ENCODE data around the gene MTO1.

Gene MTO1

GRCh38 chr6:73534628-73535027 is 73.1 kb downstream of the MTO1 start:
- ChIA-PET CTCF (no interaction called here), POLR2A (no interaction called here)

GRCh38 chr6:73537677-73538076 is 76.1 kb downstream of the MTO1 start:
- H3K9me3 ChIP-seq (ENCODE audit: control insufficient read depth, insufficient read depth, low read depth, low read length), result no peaks in the 10 kb centered on the region
- ChIA-PET POLR2A (interaction anchor here (1.0 to 2.3 kb wide), 2 partner anchors 16 to 24 kb away, joined by 5 to 9 read pairs; partner anchors contain the start of gene EEF1A1), CTCF (no interaction called here)
- TF ChIP-seq ZNF518A (tag by site-specific recombination; conservative IDR thresholded peaks at IDR 0.05; ENCODE audit: low read depth) (no peak), OSR2 (tag by site-specific recombination; IDR thresholded peaks at IDR 0.05) (no peak), ZNF133 (tag by site-specific recombination; IDR thresholded peaks at IDR 0.05) (no peak), ZNF621 (tag by site-specific recombination; IDR thresholded peaks at IDR 0.05) (no peak), ZNF394 (tag by site-specific recombination; IDR thresholded peaks at IDR 0.05; ENCODE audit: borderline replicate concordance) (no peak), ZNF785 (tag by site-specific recombination; IDR thresholded peaks at IDR 0.05) (no peak), ZNF514 (tag by site-specific recombination; IDR thresholded peaks at IDR 0.05) (no peak), ZNF302 (tag by site-specific recombination; IDR thresholded peaks at IDR 0.05; ENCODE audit: low read depth) (no peak), ZBTB6 (tag by site-specific recombination; IDR thresholded peaks at IDR 0.05) (no peak), BCL6B (tag by site-specific recombination; IDR thresholded peaks at IDR 0.05) (no peak), ZNF76 (tag by site-specific recombination; IDR thresholded peaks at IDR 0.05; ENCODE audit: borderline replicate concordance, low read depth) (no peak), ZNF692 (tag by site-specific recombination; IDR thresholded peaks at IDR 0.05) (no peak), ZBTB48 (tag by site-specific recombination; IDR thresholded peaks at IDR 0.05) (no peak), HIC1 (tag by site-specific recombination; IDR thresholded peaks at IDR 0.05) (no peak), ZBTB17 (tag by site-specific recombination; IDR thresholded peaks at IDR 0.05) (no peak), ZNF596 (tag by site-specific recombination; IDR thresholded peaks at IDR 0.05) (no peak), ZBTB7A (tag by site-specific recombination; IDR thresholded peaks at IDR 0.05; ENCODE audit: low read depth) (no peak), ZNF248 (tag by site-specific recombination; IDR thresholded peaks at IDR 0.05) (no peak), ZSCAN30 (tag by site-specific recombination; IDR thresholded peaks at IDR 0.05) (no peak), ZBTB8A (tag by site-specific recombination; IDR thresholded peaks at IDR 0.05) (no peak)
- H3K27ac ChIP-seq (ENCODE audit: extremely low read depth, low read depth, low read length), result no peak overlapping the region
- H3K4me1 ChIP-seq (ENCODE audit: control insufficient read depth, insufficient read depth, low read length), result no peaks in the 10 kb centered on the region
- no peaks in the 10 kb centered on the region for H3K36me3 ChIP-seq (ENCODE audit: control insufficient read depth in 2 of 2, insufficient read depth in 1 of 2, low read length in 2 of 2)
- no peak overlapping the region for H3K4me3 ChIP-seq (ENCODE audit: low read depth, low read length)

More at GRCh38 chr6:73534628-73535027, 73.1 kb downstream of the MTO1 start:
- Histone ChIP-seq H3K36me3 (ENCODE audit: control insufficient read depth in 2 of 2, insufficient read depth in 1 of 2, low read length in 2 of 2) (no peaks in the 10 kb centered on the region), H3K9me3 (ENCODE audit: control insufficient read depth, insufficient read depth, low read depth, low read length) (no peaks in the 10 kb centered on the region), H3K4me3 (ENCODE audit: low read depth, low read length) (no peak overlapping the region), H3K27ac (ENCODE audit: extremely low read depth, low read depth, low read length) (no peak overlapping the region), H3K4me1 (ENCODE audit: control insufficient read depth, insufficient read depth, low read length) (no peaks in the 10 kb centered on the region)
- TF ChIP-seq ZNF140 (tag by site-specific recombination; IDR thresholded peaks at IDR 0.05), result no peak
- peak; percentile 67 for TF ChIP-seq SCRT2 (tag by site-specific recombination; IDR thresholded peaks at IDR 0.05)

All from HEK293 (cell line).